Heart left ventricle (tissue), 13 donors: Measurements from ENCODE around the gene MAPK4.

ENCODE experiments used
- CTCF ChIP-seq, 12 donors: fragments of 200-600 bp; sonication (generic) in 4 of 12; IDR thresholded peaks; one replicate each; pipeline versions ENCODE4 v1.5.0 to v1.8.0; 2018 to 2022; ENCODE audit warnings: antibody characterized with exemption in 12 of 12, mild to moderate bottlenecking in 5 of 12
- POLR2A ChIP-seq, 2 donors: fragments of 450-650 bp; IDR thresholded peaks; one replicate each; pipeline ENCODE4 v1.6.1; 2017; ENCODE audit warnings: antibody characterized with exemption in 2 of 2, mild to moderate bottlenecking in 2 of 2, moderate library complexity in 2 of 2
- donor health status: ischemic (EF 13 %, LVEDD 7.1; RV severe dilation, severe dysfunction).
- donor health status: DM: no; HTN: yes; CAD: no.
- donor health status: DM: no; HTN: no; CAD: no.
- donor health status: ischemic (EF 25% LVEDD 6.9; RV normal size, moderate dysfunction).
- donor health status: ischemic (EF 25% LVEDD 5.7; RV mildly dilated, moderate dysfunction).
- donor health status: ischemic (EF 35%, LVEDD 5.7; RV mildly dilated, moderate dysfunction).
- donor health status: nonischemic (EF 11% LVEDD 7.7; RV severe dilation, severe dysfunction).
- donor health status: DM: yes; HTN: yes; CAD: no.
- donor health status: PGD.
- donor health status: ischemic (EF 29% LVEDD 5.4; RV normal size, mild dysfunction).
- donor health status: nonischemic (EF 23%, LVEDD 6.1; RV moderate dilation, normal function).

- TF ChIP-seq CTCF (IDR thresholded peaks at IDR 0.05) (no peak), POLR2A (IDR thresholded peaks at IDR 0.05) (no peak)
These were observed 96.5 kb downstream of the MAPK4 start for GRCh38 chr18:50656396-50656795.
